Measurements from ENCODE around the gene FYB1.

The FYB1 gene

GRCh38 chr5:39148983-39149534 lies 70.3 kb downstream of the FYB1 start:
- in situ Hi-C loops (cut with HindIII; ENCODE audit: low pct_unique_long_range_greater_than_20kb, low sequenced_read_pairs) = no loop called here

GRCh38 chr5:39146831-39147540 lies 72.4 kb downstream of the FYB1 start:
- DNase-seq (ENCODE audit: low read depth in 1 of 2, low spot score in 1 of 2) = no peak
- TF ChIP-seq JUND (IDR thresholded peaks at IDR 0.05; ENCODE audit: low read depth) = no peak
- in situ Hi-C loops (cut with HindIII; ENCODE audit: low pct_unique_long_range_greater_than_20kb, low sequenced_read_pairs) = no loop called here

More at GRCh38 chr5:39148983-39149534, 70.3 kb downstream of the FYB1 start:
- no peak for TF ChIP-seq JUND (IDR thresholded peaks at IDR 0.05; ENCODE audit: low read depth)
- DNase-seq (ENCODE audit: low read depth in 1 of 2, low spot score in 1 of 2) = peak; percentile 6 to 16

GRCh38 chr5:39143151-39143860 lies 76.1 kb downstream of the FYB1 start:
- no peak for DNase-seq (ENCODE audit: low read depth in 1 of 2, low spot score in 1 of 2)
- in situ Hi-C loops (cut with HindIII; ENCODE audit: low pct_unique_long_range_greater_than_20kb, low sequenced_read_pairs) = no loop called here

GRCh38 chr5:39140558-39141168 lies 78.7 kb downstream of the FYB1 start:
- no peak for DNase-seq (ENCODE audit: low read depth in 1 of 2, low spot score in 1 of 2)
- TF ChIP-seq JUND (IDR thresholded peaks at IDR 0.05; ENCODE audit: low read depth) = no peak
- in situ Hi-C loops (cut with HindIII; ENCODE audit: low pct_unique_long_range_greater_than_20kb, low sequenced_read_pairs) = no loop called here

More at GRCh38 chr5:39143151-39143860, 76.1 kb downstream of the FYB1 start:
- no peak for TF ChIP-seq JUND (IDR thresholded peaks at IDR 0.05; ENCODE audit: low read depth)

- in situ Hi-C loops (cut with HindIII; ENCODE audit: low pct_unique_long_range_greater_than_20kb, low sequenced_read_pairs) = no loop called here
- no peak for TF ChIP-seq JUND (IDR thresholded peaks at IDR 0.05; ENCODE audit: low read depth)
- no peak for DNase-seq (ENCODE audit: low read depth in 1 of 2, low spot score in 1 of 2)
Observed at GRCh38 chr5:39138892-39139291, 80.5 kb downstream of the FYB1 start.

- no peak for DNase-seq (ENCODE audit: low read depth in 1 of 2, low spot score in 1 of 2)
Observed at GRCh38 chr5:39137819-39138451, 81.4 kb downstream of the FYB1 start.

GRCh38 chr5:39137391-39137790 lies 82.0 kb downstream of the FYB1 start:
- no peak for TF ChIP-seq JUND (IDR thresholded peaks at IDR 0.05; ENCODE audit: low read depth)
- in situ Hi-C loops (cut with HindIII; ENCODE audit: low pct_unique_long_range_greater_than_20kb, low sequenced_read_pairs) = no loop called here
- no peak for DNase-seq (ENCODE audit: low read depth in 1 of 2, low spot score in 1 of 2)

More at GRCh38 chr5:39137819-39138451, 81.4 kb downstream of the FYB1 start:
- TF ChIP-seq JUND (IDR thresholded peaks at IDR 0.05; ENCODE audit: low read depth) = no peak
- in situ Hi-C loops (cut with HindIII; ENCODE audit: low pct_unique_long_range_greater_than_20kb, low sequenced_read_pairs) = no loop called here

- DNase-seq (ENCODE audit: low read depth in 1 of 2, low spot score in 1 of 2) = no peak
- TF ChIP-seq JUND (IDR thresholded peaks at IDR 0.05; ENCODE audit: low read depth) = no peak
- in situ Hi-C loops (cut with HindIII; ENCODE audit: low pct_unique_long_range_greater_than_20kb, low sequenced_read_pairs) = no loop called here
Observed at GRCh38 chr5:39132792-39133191, 86.6 kb downstream of the FYB1 start.

- TF ChIP-seq JUND (IDR thresholded peaks at IDR 0.05; ENCODE audit: low read depth) = no peak
- in situ Hi-C loops (cut with HindIII; ENCODE audit: low pct_unique_long_range_greater_than_20kb, low sequenced_read_pairs) = no loop called here
- DNase-seq (ENCODE audit: low read depth in 1 of 2, low spot score in 1 of 2) = no peak
Observed at GRCh38 chr5:39132128-39132447, 87.3 kb downstream of the FYB1 start.

- TF ChIP-seq JUND (IDR thresholded peaks at IDR 0.05; ENCODE audit: low read depth) = no peak
- DNase-seq (ENCODE audit: low read depth in 1 of 2, low spot score in 1 of 2) = no peak
- in situ Hi-C loops (cut with HindIII; ENCODE audit: low pct_unique_long_range_greater_than_20kb, low sequenced_read_pairs) = no loop called here
Observed at GRCh38 chr5:39131210-39132127, 87.9 kb downstream of the FYB1 start.

GRCh38 chr5:39130716-39131115 lies 88.6 kb downstream of the FYB1 start:
- no peak for DNase-seq (ENCODE audit: low read depth in 1 of 2, low spot score in 1 of 2)
- in situ Hi-C loops (cut with HindIII; ENCODE audit: low pct_unique_long_range_greater_than_20kb, low sequenced_read_pairs) = no loop called here
- no peak for TF ChIP-seq JUND (IDR thresholded peaks at IDR 0.05; ENCODE audit: low read depth)

GRCh38 chr5:39121922-39122321 lies 97.4 kb downstream of the FYB1 start:
- no peak for DNase-seq (ENCODE audit: low read depth in 1 of 2, low spot score in 1 of 2)
- in situ Hi-C loops (cut with HindIII; ENCODE audit: low pct_unique_long_range_greater_than_20kb, low sequenced_read_pairs) = no loop called here
- TF ChIP-seq JUND (IDR thresholded peaks at IDR 0.05; ENCODE audit: low read depth) = no peak

Data from T47D (cell line).